ENCODE results near the gene OSBPL6.

- TF ChIP-seq BHLHE40 (IDR thresholded peaks at IDR 0.05; ENCODE audit: borderline replicate concordance) (no peak), HDGF (IDR thresholded peaks at IDR 0.05; ENCODE audit: borderline replicate concordance) (no peak), NFRKB (IDR thresholded peaks at IDR 0.05) (no peak), FOXM1 (IDR thresholded peaks at IDR 0.05; ENCODE audit: borderline replicate concordance) (no peak), SP1 (IDR thresholded peaks at IDR 0.05) (no peak), ELF4 (IDR thresholded peaks at IDR 0.05) (no peak), ARNT (IDR thresholded peaks at IDR 0.05) (no peak), FOXK2 (IDR thresholded peaks at IDR 0.05) (no peak), FOXA1 (IDR thresholded peaks at IDR 0.05) (no peak)
Observed at GRCh38 chr2:178237488-178238153, 43.3 kb downstream of the OSBPL6 start.
